Astrocyte of the cerebellum (primary cell): Measurements from ENCODE around the gene LSM5.

Experiments used
- DNase-seq: peaks from one replicate; pipeline ENCODE4 v3.0.0-alpha.2; 2011; ENCODE audit warnings: low read depth
- H3K4me3 ChIP-seq: 2 replicates; pipeline ENCODE4 v1.5.1; 2011; ENCODE audit warnings: mild to moderate bottlenecking, low read depth, low read length, moderate library complexity
- CTCF ChIP-seq: IDR thresholded peaks from 2 replicates; pipeline ENCODE4 v1.5.1; 2012; ENCODE audit warnings: low read length, low read depth, moderate library complexity, mild to moderate bottlenecking; ENCODE audit errors: missing control alignments
- in situ Hi-C: cut with HindIII; loops from 2 replicates; pipeline ENCODE4 v1.10.0; 2017; ENCODE audit warnings: low sequenced_read_pairs

The LSM5 gene

GRCh38 chr7:32447218-32447617, 43.0 kb downstream of the LSM5 start:
- in situ Hi-C loops: no loop called here
- no peak overlapping the region for H3K4me3 ChIP-seq
- TF ChIP-seq CTCF: no peak
- DNase-seq: no peak

GRCh38 chr7:32436146-32436928, 53.8 kb downstream of the LSM5 start:
- in situ Hi-C loops: no loop called here
- no peak for TF ChIP-seq CTCF
- no peak for DNase-seq
- H3K4me3 ChIP-seq: no peak overlapping the region
